Hepatic stellate cell (primary cell): ENCODE results near the gene ZNF365.
"Not testable (repeated sequence)": the region's sequence is repeated elsewhere in the genome, so short reads cannot be mapped to it uniquely, and the experiment has no call there.

Source experiments
- DNase-seq: peaks from one replicate; pipeline ENCODE4 v3.0.0; 2011; ENCODE audit warnings: low spot score

Gene ZNF365

DNA sequence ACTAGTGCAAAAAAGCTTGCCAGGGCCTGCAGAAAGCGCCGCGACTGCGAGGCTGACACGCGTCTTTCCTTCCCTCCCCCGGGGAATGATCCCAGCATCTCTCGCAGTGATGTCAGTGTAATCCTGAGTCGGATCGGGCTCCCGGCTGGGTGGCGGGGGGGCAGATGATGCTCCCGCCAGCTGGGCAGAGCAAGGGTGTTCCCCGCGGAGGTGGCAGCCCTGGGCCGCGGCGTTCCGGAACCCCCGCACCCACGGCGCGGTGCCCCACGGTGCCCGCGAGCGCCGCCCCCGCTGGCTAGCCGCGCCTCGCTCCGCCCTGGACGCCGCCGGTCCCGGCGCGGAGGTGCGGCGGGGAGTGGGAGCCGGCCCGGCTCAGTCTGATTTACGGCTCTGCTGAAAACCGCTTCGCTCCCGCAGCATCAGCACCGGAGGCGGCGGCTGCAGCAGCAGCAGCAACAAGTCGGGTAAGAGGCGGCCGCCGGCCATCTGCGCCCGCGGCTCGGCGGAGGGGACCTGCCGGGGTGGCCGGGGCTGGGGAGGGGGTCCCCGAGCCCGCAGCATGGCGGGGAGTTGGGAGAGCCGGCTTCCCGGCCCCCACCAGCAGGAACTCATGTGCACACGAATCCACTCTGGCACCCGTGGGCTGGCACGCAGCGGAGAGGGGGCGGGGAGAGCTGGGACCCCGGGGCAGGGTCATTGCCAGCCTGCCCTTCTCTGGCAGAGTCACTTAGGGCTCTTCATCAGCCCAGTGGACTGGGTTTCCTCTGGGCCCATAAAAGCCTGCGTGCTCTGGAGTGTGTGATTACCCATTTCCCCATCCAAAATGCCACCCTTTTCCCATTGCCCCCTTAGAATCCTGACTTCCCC lies at the start of gene ZNF365:
Gene ZNF365, plus strand, starts transcription at position 375 of the 867 bp plus-strand sequence. CDS start 1,825 bp downstream, outside the sequence.
- peak; percentile 64 for DNase-seq

DNA sequence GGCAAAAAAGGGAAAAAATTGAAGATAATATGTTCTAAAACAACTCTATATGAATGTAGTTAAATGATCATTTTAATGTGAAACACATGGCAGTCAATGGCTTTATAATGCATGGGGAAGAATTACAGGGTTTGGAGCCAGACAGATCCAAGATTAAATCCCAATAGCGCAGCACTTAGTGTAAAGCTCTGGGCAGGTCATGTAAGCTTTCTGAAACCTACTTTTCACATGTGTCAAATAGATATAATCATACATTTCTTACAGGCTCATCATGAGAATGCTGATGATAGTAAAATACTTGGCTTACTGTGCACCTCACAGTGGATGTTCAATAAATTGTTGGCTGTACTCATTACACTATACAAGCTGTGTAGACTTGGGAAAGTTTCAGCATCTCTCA lies 48.0 kb upstream of the ZNF365 start:
- DNase-seq, result no peak

DNA sequence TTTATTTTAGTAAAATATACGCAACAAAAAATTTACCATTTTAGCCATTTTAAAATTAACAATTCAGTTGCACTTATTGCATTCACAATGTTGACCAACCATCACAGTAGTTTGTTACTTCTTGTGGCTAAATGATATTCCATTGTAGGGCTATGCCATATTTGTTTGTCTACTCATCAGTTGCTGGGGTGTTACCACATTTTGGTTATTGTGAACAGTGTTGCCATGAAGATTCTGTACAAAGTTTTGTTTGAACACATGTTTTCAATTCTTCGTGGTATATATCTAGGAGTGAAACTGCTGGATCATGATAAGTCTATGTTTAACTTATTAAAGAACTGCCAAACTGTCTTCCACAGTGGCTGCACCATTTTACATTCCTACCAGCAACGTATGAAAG lies 46.3 kb upstream of the ZNF365 start:
- no peak for DNase-seq

- DNase-seq, result no peak
These were observed 44.0 kb upstream of the ZNF365 start for GRCh38 chr10:62330213-62330612.

GRCh38 chr10:62332406-62332805 lies 41.8 kb upstream of the ZNF365 start:
- DNase-seq, result no peak

DNA sequence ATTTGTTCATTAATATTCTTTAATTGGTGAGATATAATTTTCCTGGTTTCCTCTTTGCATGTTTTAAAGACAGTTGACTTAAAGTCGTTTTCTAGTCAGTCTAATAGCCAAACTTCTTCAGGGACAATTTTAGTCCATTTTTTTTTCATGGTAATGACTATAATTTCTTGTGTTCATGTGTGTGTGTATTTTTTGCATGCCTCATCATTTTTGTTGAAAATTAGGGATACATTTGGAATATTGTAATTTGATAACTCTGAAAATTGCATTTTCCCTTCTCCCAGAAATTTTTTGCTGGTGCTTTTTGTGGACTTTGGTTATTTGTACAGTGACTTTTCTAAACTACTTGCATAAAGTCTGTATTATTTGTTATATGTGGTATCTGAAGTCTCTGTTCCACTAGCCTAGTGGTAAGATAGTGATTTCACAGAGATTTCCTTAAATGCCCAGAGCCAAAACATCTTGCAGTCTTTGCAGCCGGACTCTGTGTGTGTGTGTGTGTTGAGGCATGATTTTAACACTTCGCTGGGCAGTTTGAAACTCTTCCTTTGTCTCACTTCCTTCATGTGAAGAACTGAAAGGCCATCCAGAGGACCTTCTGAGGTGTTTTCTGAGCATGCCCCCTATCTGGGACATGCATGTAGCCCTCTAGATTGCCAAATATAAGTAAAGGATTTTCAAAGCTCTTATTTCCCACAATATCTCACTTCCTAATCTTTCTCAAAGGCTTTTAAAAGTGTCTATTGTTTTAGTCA lies 40.9 kb upstream of the ZNF365 start:
- no peak for DNase-seq

- no peak for DNase-seq
These were observed 40.0 kb upstream of the ZNF365 start for GRCh38 chr10:62333988-62334682.

DNA sequence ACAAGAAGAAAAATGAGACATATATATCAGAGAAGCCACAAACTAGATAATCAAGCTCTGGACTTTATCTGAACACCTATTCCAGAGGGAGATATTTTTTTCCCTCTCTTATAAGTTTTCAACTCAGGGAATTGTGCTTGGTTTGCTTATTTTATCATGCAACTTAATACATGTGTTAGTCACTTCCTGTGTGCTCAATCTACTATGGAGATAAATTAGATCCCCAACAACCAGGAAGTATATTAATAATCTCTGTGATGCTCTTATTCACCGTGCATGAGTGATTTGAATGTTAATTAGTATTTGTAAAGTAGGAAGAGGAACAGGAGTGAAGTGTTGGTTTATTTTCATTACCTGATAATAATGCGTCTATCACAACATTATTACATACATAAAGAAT lies 38.8 kb upstream of the ZNF365 start:
- no peak for DNase-seq

DNA sequence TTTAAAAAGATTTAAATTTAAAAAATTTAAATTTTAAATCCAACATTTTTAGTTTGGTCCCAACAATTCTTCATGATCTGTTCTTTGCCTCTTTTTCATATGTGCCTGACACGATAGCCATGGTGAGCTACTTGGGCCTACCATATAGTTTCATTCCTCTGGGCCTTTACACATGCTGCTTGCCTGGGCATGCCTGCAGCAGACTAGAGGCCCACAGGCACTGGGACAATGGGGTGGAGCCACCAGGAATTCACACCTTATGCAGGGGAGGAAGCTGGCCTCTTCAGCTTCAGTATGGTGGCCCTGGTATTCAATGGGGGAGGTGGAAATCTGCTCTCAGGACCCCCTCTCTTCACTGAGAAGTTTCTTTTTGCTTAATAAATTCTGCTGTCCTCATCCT lies 37.8 kb upstream of the ZNF365 start:
- no peak for DNase-seq

DNA sequence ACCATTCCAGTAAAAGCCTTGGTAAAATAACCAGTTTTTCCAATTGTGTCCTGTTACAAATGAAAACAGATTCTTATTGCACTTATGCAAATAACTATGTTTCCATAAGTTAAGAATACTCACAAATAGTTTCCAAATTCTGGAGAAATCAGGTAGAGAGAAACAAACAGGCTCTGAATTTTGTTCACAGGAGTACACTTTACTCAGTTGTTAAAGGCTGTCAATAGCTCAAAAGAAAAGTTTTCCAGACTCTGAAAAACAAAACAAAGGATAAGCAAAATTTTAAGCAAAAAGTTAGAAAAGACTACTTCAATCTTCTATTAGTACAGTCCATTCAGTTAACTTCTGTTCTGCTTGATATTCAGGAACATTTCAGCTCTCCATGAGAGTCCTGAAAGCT lies 32.8 kb upstream of the ZNF365 start:
- DNase-seq, result no peak

DNA sequence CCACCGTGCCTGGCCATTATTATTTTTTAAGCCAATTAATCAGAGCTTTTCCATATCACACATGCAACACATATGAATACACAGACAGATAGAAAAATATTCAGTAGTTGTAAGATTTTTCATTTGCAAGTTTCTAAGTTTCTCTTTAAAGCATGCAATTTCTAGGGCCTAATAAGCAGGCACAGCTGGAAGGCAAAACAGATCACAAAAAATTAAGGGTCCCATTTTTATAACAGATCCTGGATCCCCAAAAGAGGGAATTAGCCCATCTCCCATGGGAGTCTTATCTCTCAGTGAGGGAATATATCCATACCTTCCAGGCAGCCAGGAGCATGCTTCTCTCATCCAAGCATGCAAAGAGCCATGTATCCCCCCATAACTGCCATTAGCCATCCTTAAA lies 31.2 kb upstream of the ZNF365 start:
- no peak for DNase-seq

- no peak for DNase-seq
These were observed 26.1 kb upstream of the ZNF365 start for GRCh38 chr10:62348029-62348428.

- DNase-seq, result no peak
These were observed 21.7 kb upstream of the ZNF365 start for GRCh38 chr10:62352356-62352970.

GRCh38 chr10:62354916-62355315 lies 19.3 kb upstream of the ZNF365 start:
- DNase-seq, result no peak

- DNase-seq, result no peak
These were observed 17.7 kb upstream of the ZNF365 start for GRCh38 chr10:62356447-62356846.

- not testable (repeated sequence) for DNase-seq
These were observed 16.0 kb upstream of the ZNF365 start for GRCh38 chr10:62358151-62358550.

DNA sequence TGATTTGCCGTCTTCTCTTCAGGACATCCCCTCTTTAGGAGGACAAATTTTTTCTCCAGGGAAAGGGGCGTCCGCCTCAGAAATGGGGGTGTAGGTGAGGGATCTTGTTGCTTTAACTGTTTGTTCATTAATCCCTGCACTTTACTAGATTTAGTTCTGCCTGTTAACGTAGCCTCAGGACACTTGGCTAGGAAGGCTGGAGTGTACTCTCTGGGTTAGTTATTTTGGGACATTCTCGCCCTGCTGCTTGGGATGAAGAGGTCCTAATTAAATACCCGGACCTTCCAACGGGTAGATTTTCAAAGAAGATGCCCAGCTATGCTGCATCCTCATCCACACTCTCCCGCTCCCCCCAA lies 552 bp upstream of the ZNF365 start:
- DNase-seq, result no peak

DNA sequence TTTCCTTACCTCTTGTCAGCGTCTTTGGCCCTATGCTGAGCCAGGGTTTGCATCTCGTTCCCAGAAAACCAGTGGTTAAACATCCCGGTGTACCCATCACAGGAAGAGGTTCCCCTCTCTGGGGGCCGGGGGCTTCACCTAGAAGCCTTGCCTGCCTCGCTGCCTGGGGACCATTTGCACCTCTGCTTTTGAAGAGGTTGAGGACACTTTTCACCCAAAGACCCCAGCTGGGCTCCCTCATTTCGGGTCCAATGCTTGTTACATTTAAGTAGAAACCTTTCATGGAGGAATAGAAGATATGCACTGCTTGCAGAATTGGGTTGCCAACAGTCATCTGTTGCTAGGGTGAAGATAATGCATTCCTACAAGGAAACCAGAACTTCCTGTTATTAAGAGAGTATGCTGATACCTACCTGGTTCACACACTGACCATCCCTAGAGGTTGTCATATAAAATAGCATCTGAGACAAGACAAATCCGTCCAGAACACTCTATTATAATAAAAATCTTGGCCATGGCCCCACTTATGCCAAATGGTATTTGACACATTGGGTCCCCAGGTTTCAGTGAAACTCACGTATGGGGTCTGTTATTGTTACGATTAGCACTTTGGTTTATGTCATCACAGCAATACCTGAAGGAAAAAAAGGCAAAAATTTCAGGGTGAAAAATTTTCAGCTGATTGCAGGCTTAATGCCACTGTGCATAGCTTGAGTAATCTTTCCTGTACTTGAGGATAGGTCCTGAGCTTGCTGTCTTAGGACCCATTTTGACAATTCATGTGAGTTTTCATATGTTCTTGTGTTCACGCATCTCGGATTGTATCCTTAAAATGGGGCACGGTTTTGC lies 917 bp downstream of the ZNF365 start:
- peak; percentile 34 for DNase-seq

GRCh38 chr10:62376071-62377025 lies 2.2 kb downstream of the ZNF365 start:
- DNase-seq, result no peak

GRCh38 chr10:62377026-62377415 lies 2.9 kb downstream of the ZNF365 start:
- DNase-seq, result no peak
